ENCODE measurements around the gene ASAP3. TPM values are rescaled to one million over a fixed set of nuclear protein-coding genes. Genes with fewer than 3 reads are reported as not detected.

The ASAP3 gene
- total RNA-seq, 1 experiment from 2014 or later, result 71.2 TPM

DNA sequence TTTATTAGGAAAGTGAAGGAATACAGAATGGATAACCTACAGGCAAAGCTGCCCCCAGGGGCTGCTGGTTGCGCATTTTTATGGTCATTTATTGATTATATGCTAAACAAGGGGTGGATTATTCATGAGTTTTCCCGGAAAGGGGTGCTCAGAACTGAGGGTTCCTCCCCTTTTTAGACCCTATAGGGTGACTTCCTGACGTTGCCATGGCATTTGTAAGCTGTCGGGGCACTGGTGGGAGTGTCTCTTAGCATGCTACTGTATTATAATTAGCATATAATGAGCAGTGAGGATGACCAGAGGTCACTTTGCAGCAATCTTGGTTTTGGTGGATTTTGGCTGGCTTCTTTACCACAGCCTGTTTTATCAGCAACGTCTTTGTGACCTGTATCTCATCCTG, 5.9 kb upstream of the ASAP3 start:
- no peak for ATAC-seq

DNA sequence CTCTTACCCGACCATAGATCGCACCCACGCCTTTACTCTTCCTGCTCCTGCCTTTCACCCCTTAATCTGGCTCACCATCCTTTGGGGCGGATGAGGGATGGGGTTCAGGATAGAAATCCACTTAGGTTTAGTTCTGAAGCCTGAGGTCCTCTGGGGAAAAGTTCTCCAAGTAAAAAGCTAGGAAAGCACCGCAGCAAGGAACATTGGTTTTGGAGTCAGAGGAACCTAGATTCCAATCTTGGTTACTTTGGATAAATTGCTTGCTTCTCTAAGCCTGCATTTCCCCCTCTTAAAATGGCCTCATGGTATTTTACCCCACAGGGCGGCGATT, 988 bp upstream of the ASAP3 start:
- Mint-ChIP-seq H3K27ac (peak overlapping the region; percentile 96), H3K4me3 (peak overlapping the region; percentile 82), H3K36me3 (no peaks in the 10 kb centered on the region), H3K9me3 (no peaks in the 10 kb centered on the region), H3K27me3 (ENCODE audit: low read depth) (peaks cover 13% of the 10 kb centered on the region), H3K4me1 (peaks cover 44% of the 10 kb centered on the region)
- TF ChIP-seq, protein P1, sequence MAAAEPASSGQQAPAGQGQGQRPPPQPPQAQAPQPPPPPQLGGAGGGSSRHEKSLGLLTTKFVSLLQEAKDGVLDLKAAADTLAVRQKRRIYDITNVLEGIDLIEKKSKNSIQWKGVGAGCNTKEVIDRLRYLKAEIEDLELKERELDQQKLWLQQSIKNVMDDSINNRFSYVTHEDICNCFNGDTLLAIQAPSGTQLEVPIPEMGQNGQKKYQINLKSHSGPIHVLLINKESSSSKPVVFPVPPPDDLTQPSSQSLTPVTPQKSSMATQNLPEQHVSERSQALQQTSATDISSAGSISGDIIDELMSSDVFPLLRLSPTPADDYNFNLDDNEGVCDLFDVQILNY (CRISPR knock-in tag; IDR thresholded peaks at IDR 0.05), result no peak
- no peak for TF ChIP-seq ZNF512 (CRISPR knock-in tag; IDR thresholded peaks at IDR 0.05; ENCODE audit: borderline replicate concordance)
- TF ChIP-seq, protein P2, sequence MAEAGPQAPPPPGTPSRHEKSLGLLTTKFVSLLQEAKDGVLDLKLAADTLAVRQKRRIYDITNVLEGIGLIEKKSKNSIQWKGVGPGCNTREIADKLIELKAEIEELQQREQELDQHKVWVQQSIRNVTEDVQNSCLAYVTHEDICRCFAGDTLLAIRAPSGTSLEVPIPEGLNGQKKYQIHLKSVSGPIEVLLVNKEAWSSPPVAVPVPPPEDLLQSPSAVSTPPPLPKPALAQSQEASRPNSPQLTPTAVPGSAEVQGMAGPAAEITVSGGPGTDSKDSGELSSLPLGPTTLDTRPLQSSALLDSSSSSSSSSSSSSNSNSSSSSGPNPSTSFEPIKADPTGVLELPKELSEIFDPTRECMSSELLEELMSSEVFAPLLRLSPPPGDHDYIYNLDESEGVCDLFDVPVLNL (CRISPR knock-in tag; IDR thresholded peaks at IDR 0.05; ENCODE audit: borderline replicate concordance, low read depth), result no peak
- TF ChIP-seq ZNF317 (CRISPR knock-in tag; IDR thresholded peaks at IDR 0.05; ENCODE audit: borderline replicate concordance, low read depth), result no peak
- no peak for TF ChIP-seq CBFB (CRISPR knock-in tag; IDR thresholded peaks at IDR 0.05; ENCODE audit: low read depth)
- no peak for TF ChIP-seq FOXJ3 (CRISPR knock-in tag; IDR thresholded peaks at IDR 0.05; ENCODE audit: borderline replicate concordance)
- TF ChIP-seq NFATC4 (CRISPR knock-in tag; IDR thresholded peaks at IDR 0.05), result no peak
- TF ChIP-seq GRHL2 (CRISPR knock-in tag; IDR thresholded peaks at IDR 0.05; ENCODE audit: insufficient replicate concordance, severe bottlenecking), result no peak
- TF ChIP-seq FOXP4 (CRISPR knock-in tag; IDR thresholded peaks at IDR 0.05), result no peak
- TF ChIP-seq OVOL2 (CRISPR knock-in tag; IDR thresholded peaks at IDR 0.05; ENCODE audit: borderline replicate concordance), result no peak
- TF ChIP-seq, protein P3, sequence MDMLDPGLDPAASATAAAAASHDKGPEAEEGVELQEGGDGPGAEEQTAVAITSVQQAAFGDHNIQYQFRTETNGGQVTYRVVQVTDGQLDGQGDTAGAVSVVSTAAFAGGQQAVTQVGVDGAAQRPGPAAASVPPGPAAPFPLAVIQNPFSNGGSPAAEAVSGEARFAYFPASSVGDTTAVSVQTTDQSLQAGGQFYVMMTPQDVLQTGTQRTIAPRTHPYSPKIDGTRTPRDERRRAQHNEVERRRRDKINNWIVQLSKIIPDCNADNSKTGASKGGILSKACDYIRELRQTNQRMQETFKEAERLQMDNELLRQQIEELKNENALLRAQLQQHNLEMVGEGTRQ (CRISPR knock-in tag; IDR thresholded peaks at IDR 0.05), result no peak
- no peak for TF ChIP-seq STAT6 (CRISPR knock-in tag; conservative IDR thresholded peaks at IDR 0.05; ENCODE audit: low read depth)
- TF ChIP-seq, protein P4, sequence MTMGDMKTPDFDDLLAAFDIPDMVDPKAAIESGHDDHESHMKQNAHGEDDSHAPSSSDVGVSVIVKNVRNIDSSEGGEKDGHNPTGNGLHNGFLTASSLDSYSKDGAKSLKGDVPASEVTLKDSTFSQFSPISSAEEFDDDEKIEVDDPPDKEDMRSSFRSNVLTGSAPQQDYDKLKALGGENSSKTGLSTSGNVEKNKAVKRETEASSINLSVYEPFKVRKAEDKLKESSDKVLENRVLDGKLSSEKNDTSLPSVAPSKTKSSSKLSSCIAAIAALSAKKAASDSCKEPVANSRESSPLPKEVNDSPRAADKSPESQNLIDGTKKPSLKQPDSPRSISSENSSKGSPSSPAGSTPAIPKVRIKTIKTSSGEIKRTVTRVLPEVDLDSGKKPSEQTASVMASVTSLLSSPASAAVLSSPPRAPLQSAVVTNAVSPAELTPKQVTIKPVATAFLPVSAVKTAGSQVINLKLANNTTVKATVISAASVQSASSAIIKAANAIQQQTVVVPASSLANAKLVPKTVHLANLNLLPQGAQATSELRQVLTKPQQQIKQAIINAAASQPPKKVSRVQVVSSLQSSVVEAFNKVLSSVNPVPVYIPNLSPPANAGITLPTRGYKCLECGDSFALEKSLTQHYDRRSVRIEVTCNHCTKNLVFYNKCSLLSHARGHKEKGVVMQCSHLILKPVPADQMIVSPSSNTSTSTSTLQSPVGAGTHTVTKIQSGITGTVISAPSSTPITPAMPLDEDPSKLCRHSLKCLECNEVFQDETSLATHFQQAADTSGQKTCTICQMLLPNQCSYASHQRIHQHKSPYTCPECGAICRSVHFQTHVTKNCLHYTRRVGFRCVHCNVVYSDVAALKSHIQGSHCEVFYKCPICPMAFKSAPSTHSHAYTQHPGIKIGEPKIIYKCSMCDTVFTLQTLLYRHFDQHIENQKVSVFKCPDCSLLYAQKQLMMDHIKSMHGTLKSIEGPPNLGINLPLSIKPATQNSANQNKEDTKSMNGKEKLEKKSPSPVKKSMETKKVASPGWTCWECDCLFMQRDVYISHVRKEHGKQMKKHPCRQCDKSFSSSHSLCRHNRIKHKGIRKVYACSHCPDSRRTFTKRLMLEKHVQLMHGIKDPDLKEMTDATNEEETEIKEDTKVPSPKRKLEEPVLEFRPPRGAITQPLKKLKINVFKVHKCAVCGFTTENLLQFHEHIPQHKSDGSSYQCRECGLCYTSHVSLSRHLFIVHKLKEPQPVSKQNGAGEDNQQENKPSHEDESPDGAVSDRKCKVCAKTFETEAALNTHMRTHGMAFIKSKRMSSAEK (CRISPR knock-in tag; IDR thresholded peaks at IDR 0.05; ENCODE audit: borderline replicate concordance), result no peak
- TF ChIP-seq, protein P5, sequence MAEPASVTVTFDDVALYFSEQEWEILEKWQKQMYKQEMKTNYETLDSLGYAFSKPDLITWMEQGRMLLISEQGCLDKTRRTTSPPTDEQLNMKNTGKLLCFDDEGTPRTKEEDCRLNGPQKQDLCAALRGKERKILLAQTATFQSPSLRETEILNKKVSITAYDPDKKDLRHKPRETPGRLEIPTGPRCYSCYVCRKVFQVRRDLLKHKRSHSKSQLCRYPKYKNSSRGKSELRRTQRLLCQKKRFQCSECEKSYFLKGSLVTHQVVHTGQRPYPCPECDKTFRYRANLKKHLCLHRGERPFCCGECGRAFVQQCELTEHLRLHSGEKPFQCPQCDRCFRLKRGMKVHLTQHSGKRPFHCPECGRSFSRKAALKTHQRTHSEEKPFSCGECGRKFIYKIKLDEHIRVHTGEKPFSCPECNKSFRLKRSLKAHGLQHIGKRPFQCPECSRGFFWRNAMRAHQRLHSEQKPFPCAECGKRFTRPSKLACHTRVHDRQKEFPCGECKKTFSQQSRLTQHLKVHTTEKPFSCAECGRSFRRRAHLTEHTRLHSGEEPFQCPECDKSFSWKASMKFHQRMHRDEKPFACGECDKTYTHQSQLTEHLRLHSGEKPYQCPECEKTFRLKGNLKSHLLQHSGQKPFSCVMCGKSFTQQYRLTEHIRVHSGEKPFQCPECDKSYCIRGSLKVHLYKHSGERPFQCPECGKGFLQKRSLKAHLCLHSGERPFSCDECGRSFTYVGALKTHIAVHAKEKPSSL (CRISPR knock-in tag; conservative IDR thresholded peaks at IDR 0.05), result no peak
- ATAC-seq (no peak), DNase-seq (ENCODE audit: low spot score) (no peak)
- ChIA-PET CTCF (interaction anchor here (0.7 to 7.3 kb wide), 12 partner anchors 11 to 287 kb away, joined by 3 to 146 read pairs (median 8); partner anchors contain the start of genes E2F2 and RPL11), POLR2A (interaction anchor here (0.5 to 3.0 kb wide), 8 partner anchors 8 to 458 kb away, joined by 3 to 13 read pairs (median 4); no protein-coding TSS in a partner anchor)

More for the DNA sequence above, 5.9 kb upstream of the ASAP3 start:
- Mint-ChIP-seq H3K27ac (no peak overlapping the region), H3K4me3 (no peak overlapping the region), H3K27me3 (ENCODE audit: low read depth) (peaks cover 25% of the 10 kb centered on the region), H3K4me1 (peaks cover 12% of the 10 kb centered on the region), H3K36me3 (no peaks in the 10 kb centered on the region), H3K9me3 (no peaks in the 10 kb centered on the region)
- ChIA-PET CTCF (interaction anchor here (0.5 kb wide), 1 partner anchor 51 kb away, joined by 3 read pairs; no protein-coding TSS in a partner anchor), POLR2A (no interaction called here)
- DNase-seq (ENCODE audit: low spot score), result no peak
- TF ChIP-seq, protein P3 (CRISPR knock-in tag; IDR thresholded peaks at IDR 0.05), result no peak
- no peak for TF ChIP-seq ZNF416 (CRISPR knock-in tag; IDR thresholded peaks at IDR 0.05)
- TF ChIP-seq ZNF138 (CRISPR knock-in tag; conservative IDR thresholded peaks at IDR 0.05), result no peak

Measured in WTC11 (cell line).